SU-DHL-6 (cell line): ENCODE data around the gene ARHGAP28.

Experiments
- H2AFZ ChIP-seq: fragments of 200-600 bp; sonication (generic); 2 replicates; pipeline ENCODE4 v1.6.1; 2014; ENCODE audit warnings: low read depth, mild to moderate bottlenecking, moderate library complexity, mixed read lengths, antibody characterized with exemption, low read length; ENCODE audit not compliant: severe bottlenecking
- H3F3A ChIP-seq: fragments of 200-600 bp; shearing (Covaris generic); 2 replicates; pipeline ENCODE4 v1.6.0; 2016; ENCODE audit warnings: antibody characterized with exemption, mild to moderate bottlenecking; ENCODE audit not compliant: insufficient read depth
- H3K27ac ChIP-seq: fragments of 200-600 bp; sonication (generic); 2 replicates; pipeline ENCODE4 v1.5.1; 2016; ENCODE audit warnings: low read depth, mild to moderate bottlenecking, low read length, moderate library complexity, mixed read lengths
- H3K27me3 ChIP-seq: fragments of 200-600 bp; sonication (generic), shearing (Covaris generic); 2 replicates; pipeline ENCODE4 v1.6.0; 2014; ENCODE audit warnings: mild to moderate bottlenecking, low read length
- H3K36me3 ChIP-seq: fragments of 200-600 bp; sonication (generic); 2 replicates; pipeline ENCODE4 v1.6.1; 2014; ENCODE audit warnings: mild to moderate bottlenecking, low read length, mixed read lengths
- H3K4me2 ChIP-seq: fragments of 300-600, 200-600 bp; shearing (Covaris generic), sonication (generic); 2 replicates; pipeline ENCODE4 v1.6.0; 2014; ENCODE audit warnings: low read length, low read depth, mild to moderate bottlenecking; ENCODE audit not compliant: poor library complexity, severe bottlenecking
- H3K4me3 ChIP-seq: fragments of 200-600 bp; sonication (generic); 2 replicates; pipeline ENCODE4 v1.5.1; 2014; ENCODE audit warnings: antibody characterized with exemption, low read length, mild to moderate bottlenecking, mixed read lengths; ENCODE audit not compliant: insufficient read depth, poor library complexity, severe bottlenecking
- H3K79me2 ChIP-seq: fragments of 200-600 bp; sonication (generic); 2 replicates; pipeline ENCODE4 v1.6.1; 2014; ENCODE audit warnings: mild to moderate bottlenecking, low read length, moderate library complexity; ENCODE audit not compliant: insufficient read depth
- H3K9ac ChIP-seq: fragments of 200-600 bp; sonication (generic); 2 replicates; pipeline ENCODE4 v1.7.0; 2014; ENCODE audit warnings: mild to moderate bottlenecking, low read length
- H3K9me2 ChIP-seq: fragments of 200-600 bp; sonication (generic); replicated peaks from 2 replicates; pipeline ENCODE4 v1.6.1; 2014; ENCODE audit warnings: low read length; ENCODE audit not compliant: insufficient read depth
- H3K9me3 ChIP-seq: fragments of 200-600 bp; sonication (generic); 2 replicates; pipeline ENCODE4 v1.6.1; 2014; ENCODE audit warnings: low read length, mixed read lengths; ENCODE audit not compliant: insufficient read depth
- H4K20me1 ChIP-seq: fragments of 200-600 bp; sonication (generic); 2 replicates; pipeline ENCODE4 v1.6.1; 2014; ENCODE audit warnings: low read depth, mild to moderate bottlenecking, antibody characterized with exemption, low read length, moderate library complexity, mixed read lengths
- EZH2phosphoT487 ChIP-seq: fragments of 200-600 bp; sonication (generic), shearing (Covaris generic); conservative IDR thresholded peaks from 2 replicates; pipeline ENCODE4 v1.6.1; 2018; ENCODE audit warnings: mild to moderate bottlenecking, antibody characterized with exemption, low read length, moderate library complexity, mixed read lengths
- TF ChIP-seq, protein P1 (sequence below): fragments of 200-600 bp; sonication (generic); IDR thresholded peaks from one replicate; pipeline ENCODE4 v1.5.1; 2017; ENCODE audit warnings: antibody characterized with exemption, mild to moderate bottlenecking, low read length, moderate library complexity; ENCODE audit not compliant: insufficient read depth, poor library complexity, severe bottlenecking

Gene ARHGAP28

DNA sequence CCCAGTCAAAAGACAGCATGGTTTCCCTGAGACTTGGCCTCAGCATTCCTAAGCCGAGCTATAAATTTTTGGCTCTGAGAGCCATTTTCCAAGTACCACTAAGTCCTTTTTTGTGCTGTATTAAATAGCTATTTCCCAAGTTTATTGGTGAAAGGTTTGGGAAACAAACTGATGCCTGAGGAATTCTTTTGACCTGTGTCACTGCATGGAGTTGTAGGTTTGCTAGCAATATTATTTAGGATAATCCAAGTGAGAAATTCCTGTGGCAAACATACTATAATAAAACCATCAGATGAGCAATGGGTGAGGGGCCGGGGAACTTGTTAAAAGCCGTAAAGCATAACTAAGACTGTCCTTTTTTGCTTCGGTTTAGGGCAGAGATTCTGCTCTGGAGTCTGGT is 28.4 kb downstream of the ARHGAP28 start:
- H3F3A ChIP-seq = no peaks in the 10 kb centered on the region

GRCh38 chr18:6759579-6759978 is 30.1 kb downstream of the ARHGAP28 start:
- Histone ChIP-seq H3K27ac (no peak overlapping the region), H2AFZ (no peak overlapping the region), H3K79me2 (no peaks in the 10 kb centered on the region), H3K9me2 (no peaks in the 10 kb centered on the region), H4K20me1 (no peaks in the 10 kb centered on the region), H3F3A (no peaks in the 10 kb centered on the region), H3K9ac (no peak overlapping the region), H3K4me3 (no peak overlapping the region), H3K27me3 (no peaks in the 10 kb centered on the region), H3K36me3 (no peaks in the 10 kb centered on the region), H3K9me3 (no peaks in the 10 kb centered on the region), H3K4me2 (no peak overlapping the region)
- TF ChIP-seq EZH2phosphoT487 = no peak
- TF ChIP-seq, protein P1, sequence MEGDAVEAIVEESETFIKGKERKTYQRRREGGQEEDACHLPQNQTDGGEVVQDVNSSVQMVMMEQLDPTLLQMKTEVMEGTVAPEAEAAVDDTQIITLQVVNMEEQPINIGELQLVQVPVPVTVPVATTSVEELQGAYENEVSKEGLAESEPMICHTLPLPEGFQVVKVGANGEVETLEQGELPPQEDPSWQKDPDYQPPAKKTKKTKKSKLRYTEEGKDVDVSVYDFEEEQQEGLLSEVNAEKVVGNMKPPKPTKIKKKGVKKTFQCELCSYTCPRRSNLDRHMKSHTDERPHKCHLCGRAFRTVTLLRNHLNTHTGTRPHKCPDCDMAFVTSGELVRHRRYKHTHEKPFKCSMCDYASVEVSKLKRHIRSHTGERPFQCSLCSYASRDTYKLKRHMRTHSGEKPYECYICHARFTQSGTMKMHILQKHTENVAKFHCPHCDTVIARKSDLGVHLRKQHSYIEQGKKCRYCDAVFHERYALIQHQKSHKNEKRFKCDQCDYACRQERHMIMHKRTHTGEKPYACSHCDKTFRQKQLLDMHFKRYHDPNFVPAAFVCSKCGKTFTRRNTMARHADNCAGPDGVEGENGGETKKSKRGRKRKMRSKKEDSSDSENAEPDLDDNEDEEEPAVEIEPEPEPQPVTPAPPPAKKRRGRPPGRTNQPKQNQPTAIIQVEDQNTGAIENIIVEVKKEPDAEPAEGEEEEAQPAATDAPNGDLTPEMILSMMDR = no peak

More for the DNA sequence above, 28.4 kb downstream of the ARHGAP28 start:
- Histone ChIP-seq H3K27ac (no peak overlapping the region), H3K9me2 (no peaks in the 10 kb centered on the region), H2AFZ (no peak overlapping the region), H3K9ac (no peak overlapping the region), H4K20me1 (no peaks in the 10 kb centered on the region), H3K36me3 (no peaks in the 10 kb centered on the region), H3K27me3 (no peaks in the 10 kb centered on the region), H3K9me3 (no peaks in the 10 kb centered on the region), H3K4me3 (no peak overlapping the region), H3K79me2 (no peaks in the 10 kb centered on the region), H3K4me2 (no peak overlapping the region)
- TF ChIP-seq, protein P1 = no peak
- no peak for TF ChIP-seq EZH2phosphoT487

DNA sequence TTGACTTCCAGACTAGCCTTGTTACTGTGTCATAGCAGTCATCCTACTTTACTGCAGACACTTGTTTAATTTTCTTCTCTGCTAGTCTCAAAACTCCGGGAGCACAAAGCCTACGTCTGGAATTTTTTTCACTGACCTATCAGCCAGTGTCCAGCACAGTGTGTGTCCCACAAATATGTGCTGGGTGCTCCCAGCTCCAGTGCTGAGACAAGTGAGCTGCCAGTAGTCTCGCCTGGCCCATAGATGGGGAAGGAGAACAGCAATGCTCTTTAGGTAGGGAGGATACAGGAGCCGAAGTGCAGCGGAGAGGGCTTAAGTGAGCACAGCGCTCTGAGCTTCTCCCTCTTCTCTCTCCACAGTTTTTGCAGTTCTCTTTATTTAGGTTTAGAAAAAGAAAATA is 34.0 kb downstream of the ARHGAP28 start:
- Histone ChIP-seq H3K9me2 (no peaks in the 10 kb centered on the region), H3K79me2 (no peaks in the 10 kb centered on the region), H4K20me1 (no peaks in the 10 kb centered on the region), H3K36me3 (no peaks in the 10 kb centered on the region), H3F3A (no peaks in the 10 kb centered on the region), H3K4me2 (no peak overlapping the region), H3K27me3 (no peaks in the 10 kb centered on the region), H2AFZ (no peak overlapping the region), H3K4me3 (no peak overlapping the region), H3K27ac (no peak overlapping the region), H3K9me3 (no peaks in the 10 kb centered on the region), H3K9ac (no peak overlapping the region)
- no peak for TF ChIP-seq EZH2phosphoT487
- TF ChIP-seq, protein P1 = no peak
